HEK293 (cell line): Measurements from ENCODE around the gene SRSF2.

Experiments used
- GLIS2 ChIP-seq: fragments of 450-650 bp; formaldehyde crosslinking; IDR thresholded peaks from 2 replicates; pipeline ENCODE4 v1.5.1; 2016; ENCODE audit warnings: missing biosample characterization, missing genetic modification characterization
- IKZF3 ChIP-seq: fragments of 450-650 bp; IDR thresholded peaks from 2 replicates; pipeline ENCODE4 v1.5.0; 2018; ENCODE audit warnings: missing biosample characterization, mild to moderate bottlenecking, missing genetic modification characterization, moderate library complexity
- INSM2 ChIP-seq: fragments of 450-650 bp; formaldehyde crosslinking; IDR thresholded peaks from 2 replicates; pipeline ENCODE4 v1.5.1; 2016; ENCODE audit warnings: missing biosample characterization, missing genetic modification characterization
- KLF10 ChIP-seq: fragments of 450-650 bp; IDR thresholded peaks from 2 replicates; pipeline ENCODE4 v1.5.1; 2018; ENCODE audit warnings: missing biosample characterization, mild to moderate bottlenecking, missing genetic modification characterization
- KLF16 ChIP-seq: fragments of 450-650 bp; formaldehyde crosslinking; IDR thresholded peaks from 2 replicates; pipeline ENCODE4 v1.5.1; 2017; ENCODE audit warnings: missing biosample characterization, missing genetic modification characterization
- KLF8 ChIP-seq: fragments of 450-650 bp; formaldehyde crosslinking; IDR thresholded peaks from 2 replicates; pipeline ENCODE4 v1.5.1; 2016; ENCODE audit warnings: missing biosample characterization, missing genetic modification characterization
- PATZ1 ChIP-seq: fragments of 450-650 bp; formaldehyde crosslinking; IDR thresholded peaks from 2 replicates; pipeline ENCODE4 v1.5.1; 2016; ENCODE audit warnings: missing biosample characterization, missing genetic modification characterization
- ZBTB21 ChIP-seq: fragments of 450-650 bp; formaldehyde crosslinking; IDR thresholded peaks from 2 replicates; pipeline ENCODE4 v1.5.1; 2017; ENCODE audit warnings: missing biosample characterization, missing genetic modification characterization
- ZBTB49 ChIP-seq: fragments of 450-650 bp; formaldehyde crosslinking; IDR thresholded peaks from 2 replicates; pipeline ENCODE4 v1.5.1; 2016; ENCODE audit warnings: missing biosample characterization, missing genetic modification characterization, low read depth
- ZEB2 ChIP-seq: fragments of 450-650 bp; formaldehyde crosslinking; IDR thresholded peaks from 2 replicates; pipeline ENCODE4 v1.5.1; 2016; ENCODE audit warnings: missing biosample characterization, missing genetic modification characterization
- ZFP3 ChIP-seq: fragments of 450-650 bp; formaldehyde crosslinking; IDR thresholded peaks from 2 replicates; pipeline ENCODE4 v1.5.1; 2016; ENCODE audit warnings: low read depth, missing biosample characterization, missing genetic modification characterization
- ZNF175 ChIP-seq: fragments of 450-650 bp; formaldehyde crosslinking; IDR thresholded peaks from 2 replicates; pipeline ENCODE4 v1.5.1; 2016; ENCODE audit warnings: missing biosample characterization, missing genetic modification characterization
- ZNF18 ChIP-seq: fragments of 450-650 bp; formaldehyde crosslinking; IDR thresholded peaks from 2 replicates; pipeline ENCODE4 v1.5.1; 2016; ENCODE audit warnings: missing biosample characterization, missing genetic modification characterization
- ZNF26 ChIP-seq: fragments of 450-650 bp; formaldehyde crosslinking; IDR thresholded peaks from 2 replicates; pipeline ENCODE4 v1.5.1; 2016; ENCODE audit warnings: missing biosample characterization, missing genetic modification characterization
- ZNF266 ChIP-seq: fragments of 450-650 bp; formaldehyde crosslinking; IDR thresholded peaks from 2 replicates; pipeline ENCODE4 v1.5.1; 2016; ENCODE audit warnings: missing biosample characterization, missing genetic modification characterization, low read depth
- ZNF280D ChIP-seq: fragments of 450-650 bp; formaldehyde crosslinking; IDR thresholded peaks from 2 replicates; pipeline ENCODE4 v1.5.1; 2016; ENCODE audit warnings: missing biosample characterization, missing genetic modification characterization
- ZNF341 ChIP-seq: fragments of 450-650 bp; formaldehyde crosslinking; IDR thresholded peaks from 2 replicates; pipeline ENCODE4; 2016; ENCODE audit warnings: low read depth, missing biosample characterization, missing genetic modification characterization
- ZNF433 ChIP-seq: fragments of 450-650 bp; formaldehyde crosslinking; IDR thresholded peaks from 2 replicates; pipeline ENCODE4 v1.5.1; 2016; ENCODE audit warnings: missing biosample characterization, missing genetic modification characterization, low read depth
- ZNF549 ChIP-seq: fragments of 450-650 bp; IDR thresholded peaks from 2 replicates; pipeline ENCODE4 v1.5.1; 2018; ENCODE audit warnings: missing biosample characterization, missing genetic modification characterization, mild to moderate bottlenecking, inconsistent platforms, moderate library complexity
- ZNF558 ChIP-seq: fragments of 450-650 bp; formaldehyde crosslinking; IDR thresholded peaks from 2 replicates; pipeline ENCODE4 v1.5.1; 2016; ENCODE audit warnings: missing biosample characterization, missing genetic modification characterization
- ZNF580 ChIP-seq: fragments of 450-650 bp; formaldehyde crosslinking; IDR thresholded peaks from 2 replicates; pipeline ENCODE4 v1.5.1; 2016; ENCODE audit warnings: missing biosample characterization, missing genetic modification characterization
- ZNF747 ChIP-seq: fragments of 450-650 bp; formaldehyde crosslinking; IDR thresholded peaks from 2 replicates; pipeline ENCODE4 v1.5.1; 2016; ENCODE audit warnings: missing biosample characterization, missing genetic modification characterization
- ZNF830 ChIP-seq: fragments of 450-650 bp; IDR thresholded peaks from 2 replicates; pipeline ENCODE4 v1.5.0; 2018; ENCODE audit warnings: missing biosample characterization, missing genetic modification characterization, low read depth, mild to moderate bottlenecking, moderate library complexity
- ZNF837 ChIP-seq: fragments of 450-650 bp; formaldehyde crosslinking; IDR thresholded peaks from 2 replicates; pipeline ENCODE4 v1.5.1; 2016; ENCODE audit warnings: missing biosample characterization, missing genetic modification characterization
- ZSCAN4 ChIP-seq: fragments of 450-650 bp; formaldehyde crosslinking; IDR thresholded peaks from 2 replicates; pipeline ENCODE4 v1.5.1; 2017; ENCODE audit warnings: missing biosample characterization, missing genetic modification characterization

SRSF2 gene

GRCh38 chr17:76707985-76708807, 28.9 kb downstream of the SRSF2 start (continued):
- TF ChIP-seq ZBTB49 (no peak), KLF16 (no peak), KLF8 (tag by site-specific recombination) (no peak), ZNF549 (tag by site-specific recombination) (no peak), ZNF266 (no peak), INSM2 (tag by site-specific recombination) (no peak), ZNF26 (tag by site-specific recombination) (no peak), ZSCAN4 (tag by site-specific recombination) (no peak), ZNF830 (tag by site-specific recombination) (no peak), ZNF175 (tag by site-specific recombination) (no peak), ZBTB21 (tag by site-specific recombination) (no peak), ZNF433 (tag by site-specific recombination) (no peak), ZNF580 (tag by site-specific recombination) (no peak), ZNF18 (tag by site-specific recombination) (no peak), ZNF280D (tag by site-specific recombination) (no peak), ZFP3 (tag by site-specific recombination) (no peak), PATZ1 (tag by site-specific recombination) (peak; percentile 32; the same call in 1 of the 2 replicates), IKZF3 (tag by site-specific recombination) (0 out of 2 replicates have a peak, but pooled peaks have one; percentile 29), ZNF341 (peak; percentile 56), ZNF837 (tag by site-specific recombination) (no peak), GLIS2 (tag by site-specific recombination) (no peak), ZNF558 (tag by site-specific recombination) (no peak), ZEB2 (no peak), KLF10 (tag by site-specific recombination) (no peak), ZNF747 (tag by site-specific recombination) (no peak)
